GM21786 (cell line): Measurements from ENCODE around the gene ENTR1.
A peak's percentile ranks its signal among the peaks of the same experiment; 100 is the strongest.

Experiments used
- ATAC-seq: cut with Tn5 transposase; IDR thresholded peaks from one replicate; pipeline ENCODE4 v1.9.1; 2021; ENCODE audit not compliant: unreplicated experiment

The ENTR1 gene

GRCh38 chr9:136363106-136363948, 47.1 kb downstream of the ENTR1 start, which contains the start of gene DNLZ:
DNLZ (minus strand) TSS chr9:136363744; CDS start chr9:136363714, 30 bp downstream.
- peak; percentile 84 for ATAC-seq

GRCh38 chr9:136362450-136362784, 48.0 kb downstream of the ENTR1 start:
- no peak for ATAC-seq

- no peak for ATAC-seq
Measured at GRCh38 chr9:136361754-136362449, 48.5 kb downstream of the ENTR1 start.

- no peak for ATAC-seq
Measured at GRCh38 chr9:136361047-136361753, 49.2 kb downstream of the ENTR1 start.

- ATAC-seq = no peak
Measured at GRCh38 chr9:136359774-136360718, 50.4 kb downstream of the ENTR1 start.

GRCh38 chr9:136358888-136359287, 51.5 kb downstream of the ENTR1 start:
- no peak for ATAC-seq

- no peak for ATAC-seq
Measured at GRCh38 chr9:136358016-136358415, 52.4 kb downstream of the ENTR1 start.

- no peak for ATAC-seq
Measured at GRCh38 chr9:136357202-136357725, 53.1 kb downstream of the ENTR1 start.

- no peak for ATAC-seq
Measured at GRCh38 chr9:136355616-136356557, 54.5 kb downstream of the ENTR1 start.

GRCh38 chr9:136354592-136355085, 55.8 kb downstream of the ENTR1 start:
- ATAC-seq = no peak

GRCh38 chr9:136353757-136354488, 56.5 kb downstream of the ENTR1 start:
- no peak for ATAC-seq

- no peak for ATAC-seq
Measured at GRCh38 chr9:136353088-136353487, 57.3 kb downstream of the ENTR1 start.

- no peak for ATAC-seq
Measured at GRCh38 chr9:136352682-136353081, 57.7 kb downstream of the ENTR1 start.
